Medulla oblongata (tissue), 1 donor: ENCODE measurements around the gene KRTAP10-9.

Experiments
- DNase-seq: peaks from one replicate; pipeline ENCODE4 v3.0.0-alpha.2; 2015; ENCODE audit errors: extremely low spot score

The KRTAP10-9 gene

DNA sequence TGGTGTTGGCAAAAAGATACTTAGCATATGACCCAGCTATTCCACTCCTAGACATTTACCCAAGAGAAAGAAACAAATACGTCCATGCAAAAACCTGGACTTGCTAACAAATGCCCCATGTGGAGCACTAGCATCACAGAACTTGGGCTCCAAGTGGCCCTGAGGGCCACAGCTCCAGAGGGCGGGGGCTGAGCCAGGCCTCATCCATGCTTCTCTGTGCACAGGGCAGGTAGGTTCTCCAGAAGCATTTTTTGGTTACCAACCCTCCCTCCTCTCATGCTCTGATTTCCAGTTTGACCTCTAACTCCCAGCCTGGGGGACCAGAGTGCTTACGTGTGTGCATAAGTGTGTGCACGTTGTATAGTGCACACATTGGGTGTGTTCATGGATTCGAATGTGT is 37.8 kb downstream of the KRTAP10-9 start:
- DNase-seq: no peak

DNA sequence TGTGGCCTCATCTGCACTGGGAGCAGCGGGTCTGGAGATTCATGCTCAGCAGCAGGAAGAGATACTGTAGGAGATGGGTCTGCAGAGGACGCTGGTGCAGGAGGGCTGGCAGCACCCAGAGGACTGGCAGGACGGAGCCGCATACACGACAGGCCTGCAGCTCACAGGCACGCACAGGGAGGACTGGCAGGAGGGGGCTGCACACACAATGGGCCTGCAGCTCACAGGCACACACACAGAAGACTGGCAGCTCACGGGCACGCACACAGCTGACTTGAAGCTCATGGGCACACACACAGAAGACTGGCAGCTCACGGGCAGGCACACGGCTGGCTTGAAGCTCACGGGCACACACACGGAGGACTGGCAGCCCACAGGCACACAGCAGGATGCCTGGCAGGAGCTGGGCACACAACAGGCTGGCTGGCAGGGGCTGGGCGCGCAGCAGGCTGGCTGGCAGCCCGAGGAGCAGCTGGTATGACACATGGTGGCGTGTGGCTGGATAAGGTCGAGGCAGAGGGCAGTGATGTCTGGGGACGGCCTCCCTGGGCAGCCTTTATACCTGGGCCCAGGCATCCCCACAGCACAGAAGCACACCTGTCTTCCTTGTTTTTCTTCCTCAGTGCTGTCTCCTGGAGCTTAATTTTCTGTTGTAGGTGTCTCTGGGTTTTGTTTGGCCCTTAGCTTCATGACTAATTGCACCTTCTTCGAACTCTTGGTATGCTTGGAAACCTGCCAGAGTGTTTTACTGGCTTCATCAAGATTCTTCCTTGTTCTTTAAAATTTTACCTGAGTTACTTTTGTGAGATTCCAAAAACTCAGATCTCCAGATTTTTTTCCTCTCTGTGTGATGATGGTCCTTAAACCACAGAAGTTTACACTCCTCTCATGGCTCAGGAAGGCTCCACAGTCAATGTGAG is 39.8 kb downstream of the KRTAP10-9 start, which contains the start of gene KRTAP12-2:
KRTAP12-2 (minus strand) TSS at position 527 of the 920 bp plus-strand sequence; CDS start at position 486, 41 bp downstream.
- DNase-seq: no peak

DNA sequence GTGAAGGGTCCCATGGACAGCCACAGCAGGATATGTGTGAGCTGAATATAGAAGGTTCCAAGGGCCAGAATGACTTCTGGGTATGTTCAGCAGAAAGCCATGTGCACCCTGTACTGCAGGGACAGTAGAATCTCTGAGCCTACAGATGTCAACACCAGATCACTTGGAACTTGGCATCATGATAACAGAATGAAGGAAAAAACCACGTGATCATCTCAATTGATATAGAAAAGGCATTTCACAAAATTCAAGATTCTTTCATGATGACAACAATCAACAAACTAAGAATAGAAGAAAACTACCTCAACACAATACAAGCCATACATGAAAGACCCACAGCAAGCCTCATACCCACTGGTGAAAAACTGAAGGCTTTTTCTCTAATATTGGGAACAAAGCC is 40.7 kb downstream of the KRTAP10-9 start:
- DNase-seq: no peak

DNA sequence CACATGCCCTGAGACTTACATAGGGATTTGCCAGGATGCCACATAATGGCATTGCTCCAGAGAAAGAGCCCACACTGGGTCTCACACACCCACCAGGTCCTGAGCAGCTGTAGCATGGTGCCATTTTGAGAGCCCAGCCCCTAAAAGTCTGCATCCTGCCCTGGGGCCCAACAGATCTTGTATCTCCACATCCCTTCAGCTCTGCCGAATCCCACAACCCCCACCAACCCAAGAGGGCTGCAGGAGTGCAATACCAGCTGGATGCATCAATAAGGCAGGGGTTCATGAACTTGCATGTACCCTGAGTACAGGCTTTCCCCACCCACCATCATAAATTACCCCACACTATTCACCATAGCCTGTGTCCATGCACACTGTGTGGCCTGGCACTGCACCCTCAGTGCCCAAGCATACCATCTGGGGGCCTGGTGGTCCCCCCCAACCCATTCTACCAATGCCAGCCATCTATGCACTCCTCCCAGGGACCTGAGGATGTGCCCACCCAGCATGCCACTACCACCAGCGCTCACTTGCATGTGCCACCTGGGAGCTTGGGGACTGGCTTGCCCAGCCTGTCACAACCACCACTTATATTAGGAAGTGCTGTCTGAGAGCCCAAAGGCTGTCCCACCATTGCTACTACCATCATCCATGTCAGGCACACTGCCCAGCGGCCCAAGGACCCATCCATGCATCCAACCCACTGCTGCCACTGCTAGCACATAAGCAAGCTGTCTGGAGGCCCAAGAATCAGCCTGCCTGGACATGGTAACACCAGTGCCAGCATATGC is 43.9 kb downstream of the KRTAP10-9 start:
- no peak for DNase-seq

DNA sequence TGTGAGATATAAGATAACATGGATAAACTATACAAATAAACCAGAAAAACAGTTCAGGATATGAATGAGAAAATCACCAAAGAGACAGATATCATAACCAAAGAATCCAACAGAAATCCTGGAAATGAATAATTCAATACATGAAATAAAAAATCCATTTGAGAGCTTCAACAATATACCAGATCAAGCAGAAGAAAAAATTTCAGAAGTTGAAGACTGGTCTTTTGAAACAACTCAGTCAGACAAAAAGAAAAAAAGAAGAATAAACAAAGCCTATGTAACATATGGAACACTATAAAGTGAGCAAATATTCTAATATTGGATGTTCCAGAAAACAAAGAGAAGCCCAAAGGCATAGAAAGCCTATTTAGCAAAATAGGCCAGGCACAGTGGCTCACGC is 45.0 kb downstream of the KRTAP10-9 start:
- DNase-seq: no peak

GRCh38 chr21:44677881-44678280 is 51.0 kb downstream of the KRTAP10-9 start:
- DNase-seq: no peak
